Right renal pelvis (tissue), 4 donors: ENCODE results near the gene SLC2A10. TPM values are rescaled to one million over a fixed set of nuclear protein-coding genes. Genes with fewer than 3 reads are reported as not detected.

Source experiments
- DNase-seq, 4 donors: peaks; one replicate each; pipeline ENCODE4 v3.0.0-alpha.2; 2013; ENCODE audit warnings: low read depth in 4 of 4, low spot score in 3 of 4, missing footprints in 1 of 4
- polyA plus RNA-seq, 4 donors: library from polyadenylated mRNA; unstranded; fragments of 120-200 nt; gene quantifications; one replicate each; pipeline ENCODE4 v1.2.1, GENCODE V29; 2013; ENCODE audit not compliant: insufficient read length in 4 of 4

The SLC2A10 gene
- polyA plus RNA-seq, 4 donors: 16.9 to 17.7 (median 17.1) TPM

- DNase-seq: no peak
These were observed 7.5 kb upstream of the SLC2A10 start for GRCh38 chr20:46701986-46702385.

- no peak for DNase-seq
These were observed 6.8 kb upstream of the SLC2A10 start for GRCh38 chr20:46702447-46703203.

GRCh38 chr20:46703435-46703834 is 6.0 kb upstream of the SLC2A10 start:
- DNase-seq: no peak

- DNase-seq: no peak
These were observed 4.6 kb upstream of the SLC2A10 start for GRCh38 chr20:46704714-46705377.

- no peak for DNase-seq
These were observed 4.1 kb upstream of the SLC2A10 start for GRCh38 chr20:46705378-46705729.

- no peak for DNase-seq
These were observed 3.2 kb upstream of the SLC2A10 start for GRCh38 chr20:46706242-46706641.

GRCh38 chr20:46708172-46708860 is 1.1 kb upstream of the SLC2A10 start:
- no peak for DNase-seq

GRCh38 chr20:46709055-46709458 is 392 bp upstream of the SLC2A10 start:
- no peak for DNase-seq

- no peak for DNase-seq
These were observed 884 bp downstream of the SLC2A10 start for GRCh38 chr20:46710153-46710913.

- no peak for DNase-seq
These were observed 2.7 kb downstream of the SLC2A10 start for GRCh38 chr20:46712056-46712636.

GRCh38 chr20:46713957-46714834 is 4.7 kb downstream of the SLC2A10 start:
- DNase-seq: no peak

GRCh38 chr20:46715292-46715756 is 5.9 kb downstream of the SLC2A10 start:
- DNase-seq: no peak

- no peak for DNase-seq
These were observed 8.5 kb downstream of the SLC2A10 start for GRCh38 chr20:46717818-46718541.

GRCh38 chr20:46720019-46720418 is 10.6 kb downstream of the SLC2A10 start:
- no peak for DNase-seq

- no peak for DNase-seq
These were observed 11.5 kb downstream of the SLC2A10 start for GRCh38 chr20:46720776-46721425.

- no peak for DNase-seq
These were observed 12.0 kb downstream of the SLC2A10 start for GRCh38 chr20:46721476-46721875.

- no peak for DNase-seq
These were observed 13.0 kb downstream of the SLC2A10 start for GRCh38 chr20:46722450-46722849.

GRCh38 chr20:46723039-46723438 is 13.6 kb downstream of the SLC2A10 start:
- DNase-seq: no peak
